ENCODE measurements around the gene HEG1.

Gene HEG1

DNA sequence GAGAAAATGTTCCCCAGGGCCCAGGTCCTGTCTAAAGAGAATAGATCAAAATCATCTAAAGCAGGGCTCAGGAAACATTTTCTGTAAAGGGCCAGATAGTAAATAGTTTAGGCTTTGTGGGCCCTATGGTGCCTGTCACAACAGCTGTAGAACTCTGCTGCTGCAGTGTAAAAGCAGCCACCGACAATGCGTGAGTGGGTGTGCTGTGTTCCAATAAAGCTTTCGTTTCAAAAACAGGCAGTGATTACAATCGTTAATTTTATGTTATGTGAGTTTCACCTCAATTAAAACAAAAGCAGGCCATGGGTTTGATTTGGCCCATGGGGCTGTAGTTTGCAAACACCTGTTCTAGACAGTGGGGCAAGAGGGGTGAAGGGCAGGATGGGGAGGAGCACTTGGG is 12.5 kb upstream of the HEG1 start:
- no peak for DNase-seq

DNA sequence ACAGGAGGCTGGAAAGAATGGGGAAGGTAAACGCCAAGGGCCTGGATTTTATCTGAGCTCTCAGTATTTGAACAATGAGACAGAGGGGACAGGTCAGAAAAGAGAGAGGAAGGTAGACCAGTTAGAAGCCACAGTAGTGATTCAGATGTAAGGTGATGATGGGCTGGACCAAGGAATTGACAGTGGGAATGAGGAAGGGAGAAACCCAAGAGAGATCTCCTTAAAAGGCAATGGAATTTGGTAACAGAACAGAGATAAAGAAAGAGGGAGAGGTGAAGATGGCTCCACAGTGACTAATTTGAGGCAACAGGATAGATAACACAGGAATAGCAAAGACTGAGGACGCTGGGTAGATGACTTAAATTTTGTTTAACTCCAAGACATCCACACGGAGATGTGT is 11.4 kb upstream of the HEG1 start:
- DNase-seq: no peak

DNA sequence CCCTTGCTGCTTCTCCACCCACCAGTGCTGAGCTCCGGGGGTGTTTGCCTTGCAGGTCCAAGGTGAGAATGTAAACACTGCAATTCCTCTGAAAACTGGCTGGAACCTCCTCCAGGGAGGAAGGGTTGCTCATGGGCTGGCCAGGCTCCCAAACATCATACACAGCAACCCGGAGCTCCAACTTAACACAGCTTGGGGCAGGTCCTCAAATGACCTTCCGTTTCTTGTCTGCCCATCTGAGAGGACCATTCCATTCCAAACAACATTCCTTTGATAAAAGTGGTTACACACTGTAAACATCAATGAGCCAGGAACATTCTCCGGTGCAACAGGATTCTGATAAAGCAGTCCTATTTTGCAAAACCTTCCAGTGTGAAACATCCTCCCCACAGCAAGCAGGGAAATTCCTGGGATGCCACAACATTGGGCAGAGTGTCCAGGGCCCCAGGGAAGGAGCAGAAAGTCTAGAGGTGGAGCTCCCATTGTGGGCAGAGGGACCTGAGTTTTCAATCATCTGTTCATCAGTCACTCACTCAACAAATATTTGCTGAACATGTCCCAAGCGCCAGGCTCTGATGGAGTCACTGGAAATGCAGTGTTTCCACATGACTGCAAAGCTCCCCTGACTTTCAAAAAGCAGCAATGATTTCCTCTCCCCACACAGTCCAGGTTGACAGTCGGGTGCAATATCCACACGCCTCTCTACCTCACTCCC is 7.3 kb upstream of the HEG1 start:
- DNase-seq: no peak

DNA sequence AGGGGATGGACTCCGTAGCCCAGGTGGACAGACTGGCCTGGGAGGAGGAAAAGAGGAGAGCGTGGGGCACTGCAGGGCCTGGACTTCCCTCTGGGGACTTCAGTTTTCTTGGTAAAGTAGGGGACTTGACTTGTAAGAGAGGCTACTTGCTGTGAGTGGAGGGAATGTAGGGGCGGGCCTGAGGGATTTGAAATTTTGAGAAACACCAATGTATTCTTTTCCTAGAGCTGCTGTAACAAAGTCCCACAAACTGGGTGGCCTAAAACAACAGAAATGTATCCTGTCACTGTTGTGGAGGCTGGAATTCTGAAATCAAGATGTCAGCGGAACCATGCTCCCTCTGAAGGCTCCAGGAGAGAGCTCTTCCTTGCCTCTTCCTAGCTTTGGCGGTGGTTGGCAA is 5.8 kb upstream of the HEG1 start:
- DNase-seq: no peak

DNA sequence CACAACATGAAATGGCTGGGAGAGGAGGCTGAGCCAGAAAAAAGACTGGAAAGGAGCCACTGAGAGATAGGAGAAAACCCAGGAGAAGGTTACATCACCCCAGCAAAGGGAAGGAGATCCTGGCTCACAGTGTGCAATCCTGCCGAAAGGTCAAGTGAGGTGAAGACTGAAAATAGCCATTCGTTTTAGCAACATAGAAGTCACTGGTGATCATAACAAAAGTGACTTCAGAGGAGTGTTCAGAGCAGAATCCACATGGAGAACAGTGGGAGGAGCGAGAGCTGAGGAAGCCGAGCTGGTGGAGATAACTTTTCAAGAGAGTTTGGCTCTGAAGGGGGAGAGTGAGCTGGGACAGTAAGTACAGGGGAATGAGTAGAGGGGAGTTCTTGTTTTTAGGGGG is 5.4 kb upstream of the HEG1 start:
- no peak for DNase-seq

DNA sequence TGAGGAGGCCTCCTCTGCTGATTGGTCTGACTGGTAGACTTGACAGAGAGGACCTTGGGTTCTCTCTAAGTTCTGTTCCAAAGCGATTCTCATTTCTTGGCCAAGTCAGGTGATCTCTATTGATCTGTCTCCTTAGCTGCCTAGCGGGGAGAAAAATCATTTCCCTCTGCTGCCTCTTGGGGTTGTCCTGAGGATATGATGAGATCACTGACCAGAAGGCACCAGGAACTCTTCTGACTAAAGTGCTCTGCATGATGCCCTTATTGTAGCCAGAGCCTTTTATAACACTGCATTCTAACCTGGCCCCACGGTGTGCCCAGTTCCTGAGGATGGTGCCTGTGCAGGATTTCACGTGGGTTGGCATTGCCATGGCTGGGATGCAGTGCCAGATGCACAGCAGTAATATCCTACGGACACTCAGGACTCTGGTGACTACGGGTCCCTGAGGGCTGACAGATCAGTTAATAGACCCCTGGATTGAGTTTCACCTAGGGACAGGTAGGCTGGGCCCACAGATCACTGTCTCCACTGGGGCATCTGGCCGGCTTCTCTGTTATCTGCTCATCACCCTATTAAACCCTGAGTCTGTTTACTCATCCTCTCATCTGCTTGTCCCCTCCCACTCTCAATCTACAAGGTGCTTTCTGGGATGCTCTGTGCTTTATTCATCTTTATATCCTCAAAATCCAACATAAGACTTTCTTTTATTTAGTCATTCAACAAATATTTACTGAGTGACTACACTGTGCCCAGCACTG is 3.9 kb upstream of the HEG1 start:
- no peak for DNase-seq

DNA sequence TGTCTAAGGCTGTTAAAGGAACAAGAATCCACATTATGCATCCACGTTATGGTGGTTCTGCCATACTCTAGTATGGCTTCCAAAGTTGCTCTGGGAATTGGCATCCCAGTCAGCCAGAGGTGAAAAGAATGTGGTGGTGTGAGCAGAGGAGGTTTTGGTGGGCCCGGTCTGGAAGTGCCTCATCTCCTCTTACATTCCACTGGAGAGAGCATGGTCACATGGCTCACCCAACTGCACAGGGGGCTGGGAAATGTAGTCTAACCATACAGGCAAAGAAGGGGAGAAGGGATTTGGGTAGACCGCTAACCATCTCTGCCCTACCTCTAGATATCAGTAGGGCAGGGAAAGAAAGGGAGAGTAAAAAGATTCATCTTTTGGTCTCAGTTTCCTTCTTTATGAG is 3.2 kb upstream of the HEG1 start:
- no peak for DNase-seq

DNA sequence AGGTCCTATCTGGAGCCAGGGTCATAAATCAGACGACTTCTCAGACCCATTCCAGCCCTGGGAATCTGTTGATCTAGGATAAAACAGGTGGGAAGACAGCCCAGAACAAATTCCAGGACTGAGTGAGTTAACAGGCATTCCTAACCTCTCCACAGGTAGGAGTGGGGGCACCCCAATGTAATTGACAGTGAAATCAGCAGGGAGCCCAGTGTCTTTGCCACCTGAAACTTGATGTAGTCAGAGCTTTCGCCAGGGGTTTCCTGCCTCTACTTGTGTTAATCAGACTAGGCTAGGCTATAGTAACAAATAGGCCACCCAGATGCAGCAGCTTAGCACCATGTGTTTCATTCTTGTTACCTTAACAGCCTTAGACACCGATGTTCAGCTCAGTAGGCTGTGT is 2.7 kb upstream of the HEG1 start:
- DNase-seq: no peak

DNA sequence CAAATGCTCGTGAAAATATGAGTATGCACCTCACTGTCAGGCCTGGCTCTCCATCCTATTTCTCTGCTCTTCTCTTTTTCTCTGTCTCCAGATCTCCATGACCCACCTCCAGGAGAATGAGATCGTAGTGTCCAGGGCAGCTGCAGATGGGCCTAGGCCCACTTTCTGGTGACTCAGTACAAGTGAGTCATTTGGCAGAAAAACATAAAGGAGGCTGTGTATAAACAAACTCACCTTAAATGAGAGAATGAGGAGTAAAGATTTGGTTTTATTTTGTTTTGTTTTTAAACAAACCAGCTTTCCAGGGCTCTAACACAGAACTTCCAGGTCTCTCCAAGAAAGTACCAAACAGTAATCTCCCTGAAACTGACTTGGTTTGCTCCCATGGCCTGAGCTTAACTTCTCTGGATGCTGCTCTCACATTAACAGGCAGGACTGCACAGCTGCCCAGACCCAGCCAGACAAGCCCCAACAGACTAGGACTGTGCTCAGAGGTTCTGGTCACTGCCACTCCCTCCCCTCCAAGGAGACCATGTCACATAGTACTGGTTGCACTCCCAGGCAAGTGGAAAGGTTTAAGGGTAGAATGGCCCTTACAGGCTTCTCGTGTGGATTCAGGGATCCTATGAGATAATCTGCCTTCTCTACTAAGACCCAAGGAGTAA is 1.5 kb upstream of the HEG1 start:
- DNase-seq: no peak

DNA sequence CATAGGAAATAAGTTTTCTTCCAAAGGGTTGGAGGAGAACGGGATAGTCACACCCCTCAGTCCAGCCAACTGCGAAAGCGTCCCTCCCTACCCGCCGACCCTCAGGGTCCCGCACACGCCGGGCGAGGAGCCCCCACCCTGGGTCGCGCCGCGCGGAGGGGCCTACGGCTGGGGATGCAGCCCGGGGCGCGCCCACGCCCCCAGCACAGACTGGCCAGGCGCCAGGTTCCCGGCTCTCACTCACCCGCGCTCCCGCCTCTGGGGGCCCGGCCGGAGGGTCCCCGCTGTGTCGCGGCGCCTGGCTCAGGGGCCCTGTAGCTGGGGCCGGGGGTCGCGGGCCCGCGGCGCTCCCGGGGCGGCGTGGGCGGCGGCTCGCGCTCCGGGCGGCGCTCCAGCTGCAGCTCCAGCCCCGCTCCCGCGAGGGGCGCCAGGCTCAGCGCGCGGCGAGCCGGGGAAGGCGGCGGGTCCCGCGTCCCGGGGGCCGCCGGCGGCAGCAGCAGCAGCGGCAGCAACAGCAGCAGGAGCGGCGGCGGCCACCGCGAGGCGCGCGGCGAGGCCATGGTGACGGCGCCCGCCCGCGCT is 375 bp downstream of the HEG1 start:
- no peak for DNase-seq

DNA sequence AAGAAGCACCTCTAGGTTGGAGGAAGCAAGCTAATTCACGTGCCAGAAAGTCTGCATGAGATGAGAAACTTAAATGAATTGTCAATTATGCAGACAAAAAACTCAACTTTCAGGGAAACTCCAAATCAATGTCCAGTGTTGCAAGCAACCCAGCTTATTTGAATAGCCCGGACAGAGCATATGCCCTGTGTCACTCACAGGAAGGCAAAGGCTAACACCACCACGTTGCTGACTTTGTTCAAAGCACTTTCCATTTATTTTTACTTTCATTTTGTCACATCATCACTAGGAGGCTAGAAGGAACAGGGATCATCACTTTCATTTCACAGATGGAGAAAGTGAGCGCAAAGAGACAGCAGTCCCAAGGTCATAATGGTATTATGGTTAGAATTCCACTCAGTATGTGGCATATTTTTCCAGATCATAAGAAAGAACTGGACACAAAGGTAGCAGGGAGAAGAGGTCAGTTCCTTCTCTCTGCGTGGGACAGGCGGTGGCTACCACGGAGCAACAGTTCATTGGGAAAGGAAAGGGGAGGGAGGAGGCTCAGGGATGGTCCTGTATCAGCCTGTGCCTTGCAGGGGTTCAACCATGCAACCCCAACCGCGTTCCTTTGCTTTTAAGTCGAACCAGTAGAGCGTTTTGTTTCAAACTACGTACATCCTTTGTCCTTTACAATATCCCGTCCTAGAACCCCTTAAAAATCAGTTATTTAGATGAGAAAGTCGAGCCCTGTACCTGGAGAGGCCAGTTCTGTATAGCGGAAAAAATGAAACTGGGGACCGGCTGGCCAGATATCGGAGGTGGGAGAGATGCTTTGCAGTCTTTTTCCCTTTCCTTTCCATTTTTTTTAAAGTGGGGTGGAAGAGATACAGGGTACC is 1.1 kb downstream of the HEG1 start:
- no peak for DNase-seq

DNA sequence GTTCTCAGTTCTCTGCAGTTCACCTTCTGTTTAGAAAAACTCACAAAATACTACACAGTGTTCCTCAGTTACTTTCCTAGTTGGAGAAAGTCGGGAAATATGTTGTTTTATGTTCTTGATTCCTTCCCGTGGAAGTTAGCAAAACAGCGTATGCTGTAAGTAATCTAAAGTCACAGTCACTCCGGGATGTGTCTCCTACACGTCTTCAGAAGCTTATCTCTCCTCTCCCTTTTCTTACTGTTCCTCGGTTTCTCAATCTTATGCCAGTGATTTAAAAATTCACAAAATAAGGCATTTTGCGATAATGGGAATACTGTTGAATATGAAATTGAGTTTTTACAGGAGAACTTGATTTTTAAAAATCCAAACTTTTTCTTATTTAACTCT is 1.7 kb downstream of the HEG1 start:
- no peak for DNase-seq

DNA sequence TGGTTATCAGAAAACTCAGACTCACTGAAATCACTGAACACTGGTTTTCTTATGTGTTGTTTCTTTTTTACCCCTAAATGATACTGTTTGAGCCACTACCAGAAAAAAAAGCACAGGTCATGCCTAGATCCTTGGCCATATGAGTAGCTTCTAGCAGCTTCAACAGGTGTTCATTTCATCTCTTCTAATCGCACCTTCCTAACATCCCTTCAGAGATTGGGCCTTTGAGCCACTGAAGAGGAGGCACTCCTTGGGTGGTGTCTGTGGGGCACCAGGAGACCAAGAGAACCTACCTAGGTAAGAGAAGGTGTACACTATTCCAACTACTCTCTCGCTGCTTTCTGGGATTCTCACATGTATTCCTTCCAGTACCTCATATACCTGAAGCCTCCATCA is 2.5 kb downstream of the HEG1 start:
- DNase-seq: no peak

DNA sequence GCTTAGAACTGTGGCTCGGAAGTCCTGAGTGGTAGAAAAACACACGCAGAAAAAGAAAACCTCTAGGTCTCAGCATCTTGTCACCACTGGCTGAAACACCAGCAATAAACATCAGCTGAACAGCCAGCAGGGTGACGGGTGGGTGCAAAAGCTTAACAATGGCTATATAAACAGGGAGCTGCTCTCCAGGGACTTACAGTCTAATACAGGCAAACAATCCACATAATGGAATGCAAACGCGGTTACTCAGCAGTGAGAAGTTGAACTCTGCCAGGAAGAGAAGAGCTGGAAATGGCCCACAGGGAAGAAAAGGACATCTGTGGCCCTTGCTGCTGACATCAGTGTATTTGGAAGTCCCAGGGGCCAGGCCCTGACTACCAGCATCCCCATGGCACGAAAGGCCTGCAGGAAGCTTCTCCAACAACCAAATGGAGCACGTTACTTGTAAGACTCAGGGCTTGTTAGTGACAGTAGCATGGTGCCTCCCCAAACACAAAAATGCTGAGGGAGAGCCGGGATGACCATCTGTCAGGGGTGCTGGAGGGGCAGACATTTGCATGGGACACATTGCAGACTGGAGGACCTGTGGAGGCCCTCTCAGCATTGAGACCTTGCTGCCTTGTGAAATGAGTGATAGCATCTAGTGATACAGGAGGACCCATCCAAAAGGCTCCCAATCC is 3.0 kb downstream of the HEG1 start:
- no peak for DNase-seq

DNA sequence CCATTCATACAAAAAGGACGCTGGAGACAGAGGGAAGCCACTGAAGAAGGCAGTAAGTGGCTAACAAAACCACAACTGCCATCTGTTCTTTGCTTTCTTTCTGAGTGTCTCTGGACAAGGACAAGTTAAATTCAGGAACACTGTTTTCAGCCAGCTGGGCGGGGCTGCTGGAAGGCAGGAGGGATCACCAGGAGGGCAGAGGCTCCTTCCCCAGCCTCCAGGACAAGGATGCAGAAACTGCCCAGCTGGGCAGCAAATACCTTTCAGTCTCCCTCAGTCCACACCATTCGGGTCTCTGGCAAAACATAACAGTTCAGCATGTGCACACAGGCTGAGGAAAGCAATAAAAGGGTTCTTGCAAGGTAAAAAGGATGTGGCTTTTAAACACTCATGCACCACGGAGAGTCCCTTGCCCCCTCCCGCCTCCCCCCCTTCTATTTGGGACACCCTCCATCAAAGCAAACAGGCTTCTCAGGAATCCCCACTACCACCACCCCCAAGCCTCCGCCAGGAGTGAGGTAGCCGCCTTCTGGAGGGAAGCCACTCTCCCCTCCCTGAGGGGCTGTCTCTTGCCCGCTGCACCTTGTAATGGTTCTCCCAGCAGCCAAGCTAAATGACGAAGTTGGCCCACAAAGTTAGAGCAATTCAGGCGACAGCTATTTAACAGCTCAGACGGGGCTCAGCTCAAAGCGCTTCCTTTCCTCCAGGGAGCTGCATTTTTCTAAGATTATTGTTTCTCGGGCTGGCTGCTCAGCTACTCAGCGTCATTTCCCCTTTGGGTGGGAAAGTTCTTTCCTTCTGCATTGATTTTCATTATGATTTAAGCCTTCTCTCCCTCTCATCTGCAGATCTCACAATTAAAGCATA is 3.8 kb downstream of the HEG1 start:
- no peak for DNase-seq

DNA sequence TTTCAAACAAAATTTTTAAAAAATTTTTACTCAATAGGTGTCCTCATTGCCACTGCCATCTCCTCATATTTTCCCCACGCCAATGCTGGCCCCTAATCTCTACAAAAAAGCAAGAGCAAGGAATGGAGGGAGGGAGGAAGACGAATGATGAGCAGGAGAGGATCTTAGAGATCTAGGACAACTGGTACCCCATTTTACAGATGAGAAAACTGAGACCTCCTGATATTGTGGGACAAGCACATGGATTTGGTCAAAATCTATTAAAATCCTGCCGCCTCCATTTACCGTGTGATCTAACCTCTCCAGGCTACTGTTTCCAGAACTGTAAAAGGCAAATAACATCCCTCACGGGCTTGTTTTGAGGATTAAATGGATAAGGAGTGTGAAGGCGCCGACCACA is 4.6 kb downstream of the HEG1 start:
- no peak for DNase-seq

DNA sequence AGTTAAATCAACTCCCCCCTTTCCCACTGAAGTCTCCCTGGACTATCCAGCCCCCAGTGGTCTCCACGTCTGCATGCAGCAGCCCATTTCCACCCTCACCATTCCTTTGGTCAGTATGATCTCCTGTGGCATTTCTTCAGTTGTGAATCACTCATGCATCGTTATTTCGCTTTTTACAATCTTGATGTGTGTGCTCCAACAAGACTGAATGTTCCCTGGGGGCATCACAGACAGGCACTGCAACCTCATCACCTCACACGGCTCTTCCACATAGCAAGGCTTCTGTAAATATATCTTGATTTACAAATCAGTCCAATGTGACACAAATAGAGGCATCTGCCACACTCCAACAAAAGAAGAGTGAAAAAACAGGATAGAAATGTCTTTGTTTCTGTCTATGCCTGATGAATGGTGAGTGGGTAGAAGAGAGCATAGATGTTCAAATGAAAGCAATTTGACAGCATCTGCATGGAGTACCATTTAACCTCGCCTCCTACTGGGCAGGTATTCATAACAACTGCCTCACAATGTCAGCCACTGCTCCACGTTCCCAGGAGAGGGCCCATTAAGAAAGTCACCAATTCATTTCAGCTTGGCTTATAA is 5.2 kb downstream of the HEG1 start:
- DNase-seq: no peak

DNA sequence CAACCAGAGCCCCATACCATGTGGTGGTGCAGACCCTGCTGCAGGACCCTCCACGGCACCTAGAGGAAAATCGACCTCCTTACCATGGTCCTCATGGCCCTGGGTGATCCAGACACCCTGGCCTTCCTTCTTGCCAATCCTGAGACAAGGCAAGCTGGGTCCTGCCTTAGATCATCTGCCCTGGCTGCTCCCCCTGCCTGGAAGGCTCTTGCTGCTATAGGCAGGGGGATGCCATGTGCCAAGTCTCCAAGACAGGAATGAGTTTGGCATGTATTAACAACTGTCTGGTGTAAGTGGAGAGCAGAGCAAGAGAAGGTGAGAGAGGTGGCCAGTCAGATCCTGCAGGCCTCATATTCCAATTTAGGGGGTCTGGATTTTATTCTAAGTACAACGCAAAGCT is 7.5 kb downstream of the HEG1 start:
- no peak for DNase-seq

DNA sequence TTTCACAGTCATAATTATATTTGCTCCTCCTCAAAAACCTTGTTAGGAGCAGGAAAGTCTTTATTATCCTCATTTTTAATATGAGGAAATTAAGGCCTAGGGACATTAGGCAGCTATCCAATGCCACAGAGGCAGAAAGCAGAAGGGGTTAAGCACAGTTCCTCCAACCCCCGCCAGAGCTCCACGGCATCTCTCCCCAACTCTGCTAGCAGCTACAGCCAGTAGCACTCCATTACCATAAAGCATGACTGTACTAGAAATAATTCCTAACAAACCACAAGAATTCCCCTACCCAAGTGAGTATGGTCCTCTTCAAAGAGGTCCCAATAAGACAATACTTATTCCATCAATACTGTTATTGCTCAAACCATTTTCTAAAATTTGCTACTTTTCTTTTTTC is 9.8 kb downstream of the HEG1 start:
- DNase-seq: no peak

DNA sequence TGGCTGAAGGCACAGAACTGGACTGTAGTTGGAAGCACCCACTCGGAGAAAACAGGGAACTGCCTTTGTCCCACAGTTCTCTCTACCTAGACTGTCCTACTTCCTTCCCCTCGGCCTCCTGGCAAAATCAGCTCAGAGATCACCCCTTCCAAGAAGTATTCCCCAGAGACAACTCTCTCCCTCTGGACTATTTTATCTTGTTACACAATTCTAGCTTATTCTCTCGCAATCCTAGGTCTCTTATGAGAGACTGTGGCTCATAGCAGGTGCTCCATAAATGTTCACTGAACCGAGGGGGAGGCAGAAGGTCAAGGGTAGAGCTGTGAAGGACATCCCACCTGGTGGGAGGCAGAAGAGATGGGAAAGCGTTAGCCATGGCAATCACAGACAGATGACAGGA is 10.6 kb downstream of the HEG1 start:
- no peak for DNase-seq

DNA sequence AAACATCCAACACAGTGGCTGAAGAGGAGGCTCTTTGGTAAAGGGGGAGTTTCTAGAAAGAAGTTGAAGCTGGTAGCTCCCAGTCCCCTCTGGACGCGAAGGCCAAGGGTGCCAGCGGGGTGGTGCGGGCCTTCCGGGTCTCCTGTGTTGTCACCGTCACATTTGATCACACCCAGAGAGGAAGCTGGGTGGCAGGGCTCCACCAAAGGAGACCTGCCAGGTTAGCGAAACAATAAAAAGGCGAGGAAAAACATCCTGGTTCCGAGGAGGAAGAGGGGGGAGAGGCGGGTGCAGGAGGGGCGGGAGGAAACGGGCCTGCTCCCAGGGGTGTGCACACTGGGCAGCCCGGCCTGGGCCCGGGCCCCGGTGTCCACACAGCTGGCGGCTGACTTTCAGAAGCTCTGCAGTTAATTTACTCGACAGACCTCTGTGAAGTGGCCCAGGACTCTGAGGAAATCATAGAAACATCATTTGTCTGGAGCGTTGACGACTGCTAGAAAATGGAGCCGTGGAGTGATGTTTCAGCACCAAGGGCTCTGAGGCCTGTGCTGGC is 12.1 kb downstream of the HEG1 start:
- no peak for DNase-seq

Data from hematopoietic multipotent progenitor cell treated with erythropoietin and hydrocortisone succinate and interleukin-3 and kit ligand, for 8 days (in vitro differentiated cells).